Stimulated activated CD8-positive, alpha-beta memory T cell treated with anti-CD3 and anti-CD28 coated beads, Interleukin-4, amount 100 ng/mL, for 1 hour (primary cell): ENCODE results near the gene WLS.
"Not testable (repeated sequence)": the region's sequence is repeated elsewhere in the genome, so short reads cannot be mapped to it uniquely, and the experiment has no call there.

Experiments used
- DNase-seq, 2 donors: peaks; one replicate each; pipeline ENCODE4 v3.0.0-alpha.2; 2020; ENCODE audit warnings: low read depth in 2 of 2, low spot score in 1 of 2

The WLS gene

DNA sequence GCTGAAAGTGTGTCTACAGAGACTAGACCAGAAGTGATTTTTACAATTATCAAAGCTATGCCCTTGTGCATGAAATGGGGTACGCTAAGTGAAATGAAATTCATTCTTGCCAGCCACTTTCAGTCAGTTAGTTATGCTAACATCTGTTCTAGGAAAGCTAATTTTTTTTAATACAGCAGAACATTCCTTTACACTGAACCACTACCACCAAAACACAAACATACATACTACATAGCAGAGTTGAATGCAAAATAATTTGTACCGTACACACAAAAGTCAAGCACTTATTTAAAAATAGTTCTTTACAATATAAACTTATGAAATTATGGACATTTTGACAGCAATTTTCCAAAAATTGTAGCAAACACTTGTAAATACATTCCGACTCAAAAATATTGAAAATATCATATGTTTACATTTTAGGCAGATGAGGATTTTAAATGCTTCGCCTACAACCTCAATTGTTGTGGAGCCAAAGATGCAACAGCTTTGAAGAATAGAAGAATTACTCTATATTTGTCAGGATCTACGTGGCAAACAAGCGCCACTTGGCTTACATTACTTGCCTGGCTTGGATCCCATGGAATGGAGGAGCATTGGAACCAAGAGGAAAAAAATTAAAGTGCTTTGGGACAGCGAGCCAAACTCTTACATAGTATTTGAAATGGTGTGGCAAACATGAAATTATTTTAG, 30.6 kb downstream of the WLS start:
- no peak for DNase-seq

DNA sequence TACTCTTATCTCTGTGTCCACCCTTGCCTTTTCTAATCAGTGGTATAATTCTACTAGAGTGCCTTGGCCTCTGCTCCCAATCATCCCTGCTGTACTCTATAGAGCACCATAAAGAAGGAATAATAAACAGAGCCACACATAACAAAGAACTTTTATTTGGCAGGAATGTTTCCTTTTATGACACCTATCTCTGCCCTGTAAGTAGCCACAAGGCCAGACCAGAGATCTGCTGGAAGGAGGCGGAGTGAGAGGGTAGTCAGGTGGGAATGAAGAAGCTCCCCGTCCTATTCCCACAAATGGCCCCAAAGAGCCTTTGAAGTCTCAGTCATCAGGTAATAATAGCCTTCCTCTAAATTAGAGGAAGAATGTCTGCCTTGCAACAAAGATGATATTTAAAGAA, 32.7 kb downstream of the WLS start:
- no peak for DNase-seq

DNA sequence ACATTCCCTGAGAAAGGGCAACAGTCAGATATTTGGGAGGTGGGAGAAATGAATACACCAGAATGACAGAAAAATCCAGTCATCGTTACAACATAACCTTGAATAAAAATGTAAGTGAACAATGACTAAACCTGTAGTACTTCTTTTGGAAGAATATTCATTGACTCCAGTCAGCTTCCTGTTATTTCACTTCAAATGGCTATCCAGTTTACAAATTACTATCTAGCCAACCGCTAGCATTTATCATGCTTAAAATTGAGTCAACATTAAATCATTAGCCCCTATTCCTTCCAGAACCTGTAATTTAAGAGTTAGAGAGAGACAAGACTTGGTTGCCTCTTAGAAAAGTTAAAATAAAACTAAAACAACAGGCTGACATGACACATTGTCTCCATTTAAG, 33.6 kb downstream of the WLS start:
- no peak for DNase-seq

DNA sequence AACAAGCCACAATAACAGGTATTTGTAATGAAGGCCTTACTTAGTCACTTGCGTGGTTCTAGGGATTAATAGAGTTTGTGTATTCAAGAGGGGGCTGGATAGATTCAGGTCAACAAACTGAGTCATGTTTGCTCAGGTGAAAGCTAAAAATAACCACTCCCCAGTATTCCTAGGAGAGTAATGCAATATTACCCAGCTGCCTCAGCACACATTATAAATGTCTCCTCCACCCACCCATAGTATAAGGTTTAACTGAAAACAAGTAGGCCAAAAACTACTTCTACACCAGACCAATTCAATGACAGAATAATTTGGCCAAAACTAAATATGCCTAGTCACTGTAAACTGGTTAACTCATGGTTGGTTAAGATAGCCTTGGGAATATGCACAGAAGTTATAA, 34.4 kb downstream of the WLS start:
- DNase-seq: no peak

DNA sequence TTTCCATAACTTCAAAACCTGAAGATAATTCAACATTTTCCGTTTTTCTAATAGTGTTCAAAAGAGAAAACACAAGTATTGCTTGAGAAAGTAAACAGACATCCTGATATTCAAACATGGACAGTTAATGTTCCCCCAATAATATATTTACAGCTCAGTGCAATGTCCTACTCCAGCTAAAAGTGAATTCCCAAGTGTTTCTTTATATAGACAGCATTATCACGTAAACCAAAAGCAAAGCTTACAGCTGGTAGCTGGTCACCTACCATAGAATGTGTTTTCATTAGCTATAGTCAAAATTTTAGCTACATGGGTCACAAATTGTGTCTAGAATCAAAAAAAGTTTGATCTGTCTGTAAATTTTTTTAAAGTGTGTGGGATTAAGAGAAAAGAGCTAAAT, 34.9 kb downstream of the WLS start:
- no peak for DNase-seq

DNA sequence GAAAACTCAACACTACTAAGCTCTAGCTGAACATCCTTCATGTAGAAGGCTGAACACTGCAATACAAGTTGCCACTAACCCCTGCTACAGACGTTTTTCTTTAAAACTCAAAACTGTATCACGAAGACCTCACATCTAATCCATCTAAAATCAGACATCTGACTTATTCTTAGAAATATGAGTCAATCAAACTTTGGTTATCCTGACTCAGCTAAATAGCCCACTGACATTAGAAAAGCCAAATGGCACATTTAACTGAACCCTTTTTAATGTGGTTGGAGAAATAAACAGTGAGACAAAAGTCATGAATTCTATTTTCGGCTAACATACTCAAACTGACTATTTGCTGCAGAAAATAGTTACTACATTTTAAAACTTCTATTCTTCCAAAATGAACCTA, 35.6 kb downstream of the WLS start:
- DNase-seq: no peak

DNA sequence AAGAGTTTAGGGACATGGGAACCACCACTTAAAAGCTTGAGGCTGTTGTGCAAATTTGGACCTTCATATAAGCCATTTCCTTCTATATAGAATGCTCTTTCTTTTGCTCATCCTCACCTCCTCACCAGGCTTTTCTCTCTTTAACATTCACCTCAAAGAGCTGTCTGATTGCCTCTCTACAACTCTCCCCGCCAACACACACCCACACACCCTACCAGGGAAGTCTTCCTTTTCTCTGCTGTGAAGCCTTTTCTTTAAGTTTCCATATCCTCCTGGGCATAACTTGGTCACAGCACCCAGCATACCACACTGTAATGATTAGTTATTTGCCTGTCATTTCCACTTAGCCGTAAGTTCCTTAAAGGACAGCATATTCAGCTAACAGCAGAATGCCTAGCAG, 40.6 kb downstream of the WLS start:
- no peak for DNase-seq

DNA sequence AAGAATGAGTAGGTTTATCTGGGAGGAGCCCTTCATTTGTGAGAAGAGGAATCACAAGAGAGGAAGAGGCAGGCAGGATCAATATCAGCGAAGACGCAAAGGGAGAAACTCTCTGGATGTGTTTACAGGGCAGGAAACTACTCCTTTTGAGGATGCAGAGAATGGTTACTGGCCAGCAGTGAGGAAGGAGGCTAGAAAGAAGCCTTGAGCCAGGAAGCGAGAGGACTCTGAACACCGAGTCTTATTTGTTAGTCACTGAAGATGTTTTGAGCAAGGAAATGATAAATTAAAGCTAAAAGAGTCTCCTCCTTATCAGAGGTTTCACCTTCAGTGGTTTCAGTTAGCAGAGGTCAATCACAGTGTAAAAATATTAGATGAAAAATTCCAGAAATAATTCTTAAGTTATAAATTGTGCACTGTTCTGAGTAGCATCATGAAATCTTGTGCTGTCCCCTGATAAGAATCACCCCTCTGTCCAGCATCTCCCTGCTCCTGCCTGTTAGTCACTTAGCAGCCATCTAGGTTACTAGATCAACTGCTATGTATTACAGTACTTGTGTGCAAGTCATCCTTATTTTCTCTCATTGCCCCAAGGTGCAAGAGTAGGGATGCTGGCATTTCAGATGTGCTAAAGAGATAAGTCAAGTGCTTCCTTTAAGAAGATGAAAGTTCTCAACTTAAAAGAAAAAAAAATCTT, 43.5 kb downstream of the WLS start:
- DNase-seq: no peak

DNA sequence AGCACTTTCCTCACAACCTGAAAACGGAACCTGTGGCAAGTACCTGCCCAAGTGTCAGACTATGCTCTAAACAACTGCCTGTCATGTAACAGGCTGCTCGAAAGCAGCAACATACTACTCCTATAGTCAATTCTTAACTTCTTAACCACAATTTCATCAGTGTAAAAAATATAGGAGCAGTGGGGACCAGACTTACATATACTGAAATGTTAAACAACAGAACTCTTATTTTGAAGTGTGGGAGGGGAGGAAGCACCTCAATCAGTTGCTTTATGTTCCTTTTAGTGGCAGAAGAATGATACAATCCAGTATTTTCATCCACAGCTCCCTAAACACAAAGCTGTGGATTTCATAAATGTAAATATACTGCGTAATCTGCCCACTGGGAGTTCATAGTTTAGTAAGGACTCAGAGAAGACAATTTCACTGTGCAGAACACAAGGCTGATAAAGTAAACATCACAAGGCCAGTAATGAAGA, 44.2 kb downstream of the WLS start:
- no peak for DNase-seq

DNA sequence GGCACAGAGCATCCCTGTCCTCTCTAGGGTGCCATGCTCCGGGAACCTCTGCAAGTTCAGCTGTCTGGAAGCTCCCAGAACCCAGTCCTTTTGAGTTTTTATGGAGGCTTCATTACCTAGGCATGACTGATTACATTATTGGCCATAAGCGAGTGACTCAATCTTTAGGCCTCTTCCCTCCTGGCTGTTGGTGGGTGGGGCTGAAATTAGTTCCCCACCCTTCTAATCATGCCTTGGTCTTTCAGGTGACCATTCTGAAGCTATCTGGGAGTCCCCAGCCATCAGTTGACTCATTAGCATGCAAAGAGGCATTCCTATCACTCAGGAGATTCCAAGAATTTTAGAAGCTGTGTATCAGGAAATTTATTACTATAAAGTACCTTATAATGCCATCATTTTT, 46.6 kb downstream of the WLS start:
- no peak for DNase-seq

DNA sequence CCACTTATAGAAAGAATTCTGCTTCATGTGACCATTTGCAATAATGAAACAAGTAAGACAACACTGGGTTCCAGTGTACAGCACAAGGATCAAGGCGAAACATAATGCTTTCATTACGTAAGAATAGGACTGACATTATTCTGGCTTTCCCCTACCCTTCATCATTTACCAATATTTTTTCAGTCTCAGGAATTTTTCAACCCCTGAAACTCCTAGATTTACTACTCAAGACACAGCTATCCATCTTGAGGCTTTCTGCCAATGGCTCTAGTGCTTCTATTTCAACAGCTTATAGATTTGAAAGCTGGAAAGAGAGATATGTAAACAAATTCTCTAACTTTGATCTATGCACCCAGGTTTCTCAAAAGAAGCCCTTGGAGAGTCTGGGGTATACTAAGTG, 48.4 kb downstream of the WLS start:
- DNase-seq: no peak

DNA sequence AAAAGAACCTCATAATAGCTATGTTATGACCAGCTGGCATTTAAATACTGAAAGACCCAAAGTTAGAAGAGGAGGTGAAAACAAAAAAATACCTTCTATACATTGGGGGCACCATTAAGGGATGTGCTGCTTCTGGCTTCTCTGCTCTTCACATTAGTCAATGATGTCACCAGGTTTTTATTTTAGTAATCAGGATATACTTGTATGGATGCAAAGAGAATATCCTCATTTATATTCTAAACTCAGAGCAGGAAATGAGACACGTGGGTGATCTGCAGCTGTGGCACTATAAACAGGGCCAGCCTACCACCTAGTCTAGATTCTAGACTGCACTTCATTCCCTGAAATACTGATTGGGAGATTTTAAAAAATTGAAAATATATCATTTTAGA, 51.2 kb downstream of the WLS start:
- DNase-seq: no peak

DNA sequence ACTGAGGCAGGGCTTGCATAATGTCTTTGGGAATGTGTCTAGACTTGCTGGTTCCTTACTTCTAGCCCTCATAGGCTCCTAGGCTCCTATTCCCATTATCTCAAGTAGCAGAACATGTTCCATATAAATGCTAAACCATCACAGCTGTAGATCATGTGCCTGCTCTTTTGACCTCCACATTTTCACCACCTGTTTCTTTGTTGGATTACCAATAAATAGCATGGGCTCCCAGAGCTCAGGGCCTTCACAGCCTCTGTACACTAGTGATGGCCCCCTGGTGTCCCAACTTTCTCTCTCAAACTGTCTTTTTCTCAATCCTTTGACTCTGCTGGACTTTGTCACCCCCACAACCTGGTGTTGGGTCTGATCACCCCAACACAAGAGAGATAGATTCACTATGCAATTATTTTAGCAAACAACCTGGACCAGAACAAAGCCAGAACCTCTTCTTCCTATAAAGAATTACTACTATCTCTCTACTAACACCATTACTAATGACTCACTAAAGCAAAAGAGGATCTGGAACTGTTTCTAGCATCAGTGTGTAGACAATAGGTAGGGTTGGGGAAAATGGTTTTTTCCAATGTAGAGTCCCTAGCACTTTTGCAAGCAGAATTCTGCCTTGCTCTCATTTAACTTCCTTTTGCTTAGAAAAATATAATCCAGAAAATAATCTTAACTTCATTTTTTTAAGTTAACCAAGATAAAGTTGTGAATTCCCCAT, 51.7 kb downstream of the WLS start:
- no peak for DNase-seq

DNA sequence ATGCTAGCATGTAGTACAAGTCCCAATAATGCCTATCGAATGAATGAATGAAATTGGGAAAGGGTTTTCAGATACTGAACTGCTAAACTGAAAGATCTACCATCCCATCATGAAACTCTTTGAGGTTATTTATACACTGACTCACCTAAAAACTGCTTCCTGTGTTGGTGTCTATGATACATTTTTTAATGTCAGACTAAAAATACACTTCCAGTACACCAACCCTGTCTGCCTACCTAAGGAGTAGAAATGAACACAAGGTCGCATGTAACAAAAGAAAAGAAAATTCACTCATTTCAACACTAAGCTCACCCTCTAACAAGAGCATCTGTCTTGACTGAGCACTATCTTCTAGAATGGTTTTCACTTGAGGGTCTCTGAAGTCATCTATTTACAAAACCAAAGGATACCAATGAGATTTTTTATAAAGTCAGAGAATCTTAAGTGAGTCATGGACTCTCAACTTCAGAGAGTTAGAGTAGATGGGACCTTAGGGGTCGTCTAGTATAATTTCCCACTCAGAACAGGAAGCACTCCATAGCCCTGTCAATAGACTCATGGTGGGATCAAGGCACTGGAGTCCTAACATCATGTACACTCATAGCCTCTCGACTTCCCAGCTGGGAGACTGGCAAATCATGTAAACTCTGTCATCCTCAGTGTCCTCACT, 53.4 kb downstream of the WLS start:
- DNase-seq: no peak

DNA sequence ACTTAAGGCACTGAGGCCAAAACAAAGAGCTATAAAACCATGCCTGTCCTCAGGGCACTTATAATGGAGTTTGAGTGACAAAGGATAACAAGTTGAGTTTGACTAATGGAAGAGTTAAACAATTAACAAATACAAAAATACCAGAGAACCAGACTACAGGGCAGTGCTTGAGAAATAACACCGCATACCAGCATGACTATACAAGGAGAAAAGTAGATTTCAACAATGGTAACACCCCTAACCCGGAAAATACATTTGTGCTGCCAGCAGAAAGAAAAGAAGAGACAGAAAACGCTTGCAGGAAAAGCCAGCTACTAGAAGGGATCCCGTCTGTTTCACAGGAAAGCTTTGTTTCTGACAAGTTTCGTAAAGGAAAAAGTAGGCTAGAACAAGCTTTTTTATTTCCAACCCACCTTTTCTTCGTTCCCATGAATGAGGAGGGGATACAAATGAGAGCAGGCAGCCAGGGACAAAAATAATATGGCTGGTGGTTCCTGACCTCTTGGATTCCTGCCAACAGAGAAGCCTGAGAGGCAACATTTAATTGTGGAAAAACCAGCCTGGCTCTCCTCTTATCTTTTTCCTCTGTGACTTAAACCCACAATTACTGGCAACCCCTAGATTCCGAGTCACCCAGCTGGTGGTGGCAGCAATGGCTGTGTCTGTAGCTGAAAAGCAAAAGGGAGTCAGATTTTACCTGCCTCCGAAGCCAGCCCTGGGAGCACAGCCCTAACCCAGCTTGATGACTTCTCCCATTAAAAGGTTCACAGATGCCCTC, 56.5 kb downstream of the WLS start:
- no peak for DNase-seq

DNA sequence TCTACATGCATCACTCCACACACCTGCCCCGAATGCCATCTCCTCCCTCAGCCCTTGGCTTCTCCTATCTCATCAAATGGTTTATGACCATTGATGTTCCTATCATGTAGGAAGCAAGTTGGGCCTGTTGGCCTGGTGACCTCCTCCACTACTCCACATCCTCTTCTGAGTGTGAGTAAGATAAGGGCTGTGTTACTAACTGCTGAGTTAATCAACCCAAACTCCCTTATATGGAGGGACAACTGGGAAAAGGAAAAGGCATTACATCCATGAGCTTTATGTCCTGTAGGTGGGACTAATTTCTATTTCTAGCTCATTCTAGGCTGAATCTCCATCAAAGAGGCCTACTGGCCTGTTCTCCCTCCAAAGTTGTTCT, 57.6 kb downstream of the WLS start:
- DNase-seq: no peak

DNA sequence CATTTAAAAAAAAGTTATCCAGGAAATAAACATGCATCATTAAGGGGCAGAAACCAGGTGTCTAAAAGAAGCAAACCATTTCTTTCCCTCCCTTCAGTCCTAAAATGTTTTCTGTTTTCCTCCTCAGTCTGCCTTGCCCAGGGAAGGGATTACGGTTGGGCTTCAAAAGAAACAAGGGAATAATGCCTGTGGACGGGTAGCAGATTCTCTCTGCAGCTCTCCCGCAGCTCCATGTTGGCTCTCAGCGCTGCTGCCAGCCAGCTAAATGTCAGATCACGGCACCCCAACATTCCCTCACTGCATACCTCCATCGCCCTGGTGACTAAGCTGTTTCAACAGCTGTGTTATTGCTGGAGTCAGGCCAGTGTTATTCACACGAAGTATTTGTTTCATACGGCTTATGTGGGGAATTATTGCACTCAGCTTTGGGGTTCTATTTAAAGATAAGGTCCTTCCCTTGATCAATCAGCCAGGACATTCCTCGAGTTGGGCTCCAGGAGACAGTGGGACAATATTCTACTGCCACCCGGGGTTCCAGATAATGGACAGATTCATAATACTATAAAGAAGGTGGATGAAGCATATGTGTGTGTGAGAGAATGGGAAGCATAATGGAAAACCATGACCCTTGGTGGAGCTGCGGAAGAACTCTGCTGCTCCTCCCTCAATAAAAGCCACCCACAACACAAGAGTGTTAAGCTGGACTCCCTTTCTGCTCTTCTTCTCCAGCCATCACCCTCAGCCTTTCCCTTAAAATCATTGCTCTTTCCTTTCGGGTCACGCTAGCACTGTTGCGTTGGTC, 58.2 kb downstream of the WLS start:
- no peak for DNase-seq

DNA sequence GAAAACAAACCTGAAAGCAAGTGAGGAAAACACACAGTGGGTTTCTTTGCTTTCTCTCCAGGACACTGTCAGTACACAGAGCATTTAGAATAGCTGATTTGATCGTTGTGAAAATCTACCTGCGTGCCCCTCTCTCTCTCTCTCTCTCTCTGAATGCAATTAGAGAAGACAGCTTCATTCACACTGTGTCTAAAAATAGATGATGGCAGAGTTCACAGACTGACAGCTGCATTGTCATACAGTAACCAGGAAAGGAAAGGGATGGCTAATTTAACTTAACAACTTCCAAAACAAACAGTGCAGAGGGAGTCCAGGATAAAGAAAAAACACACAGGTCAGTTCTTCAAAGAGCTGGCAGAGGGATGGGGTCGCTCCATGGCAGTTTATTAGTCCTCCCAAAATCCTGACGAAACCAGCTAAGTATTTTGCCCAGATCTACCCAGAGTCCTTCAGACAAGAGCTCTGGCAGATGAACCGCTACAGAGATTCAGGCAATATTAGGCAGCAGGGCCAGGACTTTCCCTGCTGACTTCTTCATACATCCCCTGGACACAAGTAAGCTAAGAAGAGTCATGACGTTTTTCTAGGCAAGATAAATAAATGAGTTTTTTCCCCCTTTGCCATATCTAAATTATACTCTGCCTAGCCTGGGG, 58.9 kb downstream of the WLS start:
- DNase-seq: no peak

DNA sequence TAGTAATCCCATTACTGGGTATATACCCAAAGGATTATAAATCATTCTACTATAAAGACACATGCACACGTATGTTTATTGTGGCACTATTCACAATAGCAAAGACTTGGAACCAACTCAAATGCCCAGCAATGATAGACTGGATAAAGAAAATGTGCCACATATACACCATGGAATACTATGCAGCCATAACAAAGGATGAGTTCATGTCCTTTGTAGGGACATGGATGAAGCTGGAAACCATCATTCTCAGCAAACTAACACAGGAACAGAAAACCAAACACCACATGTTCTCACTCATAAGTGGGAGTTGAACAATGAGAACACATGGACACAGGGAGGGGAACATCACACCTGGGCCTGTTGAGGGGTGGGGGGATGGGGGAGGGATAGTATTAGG, 60.5 kb downstream of the WLS start:
- not testable (repeated sequence) for DNase-seq
